ENCODE results near the gene KRTAP19-7.

The KRTAP19-7 gene

GRCh38 chr21:30561264-30561895 lies at the start of gene KRTAP19-7:
Gene KRTAP19-7 (minus strand): TSS chr21:30561314. CDS start chr21:30561289, 25 bp downstream.
- DNase-seq (ENCODE audit: low spot score): no peak

- DNase-seq (ENCODE audit: low spot score): no peak
These were observed 44.9 kb upstream of the KRTAP19-7 start for GRCh38 chr21:30605968-30606367.

- no peak for DNase-seq (ENCODE audit: low spot score)
These were observed 39.7 kb upstream of the KRTAP19-7 start, which contains the start of gene KRTAP22-1 for GRCh38 chr21:30600787-30601186. Gene KRTAP22-1 (plus strand): TSS chr21:30601087.

GRCh38 chr21:30598802-30599201 lies 37.7 kb upstream of the KRTAP19-7 start, which contains the start of gene KRTAP6-2:
Gene KRTAP6-2 (minus strand): TSS chr21:30598902. CDS start chr21:30598874, 28 bp downstream.
- no peak for DNase-seq (ENCODE audit: low spot score)

GRCh38 chr21:30592140-30592539 lies 31.0 kb upstream of the KRTAP19-7 start, which contains the start of gene KRTAP6-3:
Gene KRTAP6-3 (plus strand): TSS chr21:30592440. CDS start chr21:30592446, 6 bp downstream.
- DNase-seq (ENCODE audit: low spot score): no peak

- no peak for DNase-seq (ENCODE audit: low spot score)
These were observed 29.2 kb upstream of the KRTAP19-7 start, which contains the start of gene KRTAP22-2 for GRCh38 chr21:30590297-30590696. Gene KRTAP22-2 (minus strand): TSS chr21:30590397.

GRCh38 chr21:30582870-30583269 lies 21.8 kb upstream of the KRTAP19-7 start:
- no peak for DNase-seq (ENCODE audit: low spot score)

GRCh38 chr21:30580132-30580531 lies 19.0 kb upstream of the KRTAP19-7 start:
- no peak for DNase-seq (ENCODE audit: low spot score)

GRCh38 chr21:30579346-30579745 lies 18.2 kb upstream of the KRTAP19-7 start:
- no peak for DNase-seq (ENCODE audit: low spot score)

GRCh38 chr21:30577766-30578165 lies 16.7 kb upstream of the KRTAP19-7 start:
- no peak for DNase-seq (ENCODE audit: low spot score)

GRCh38 chr21:30567617-30568016 lies 6.5 kb upstream of the KRTAP19-7 start:
- no peak for DNase-seq (ENCODE audit: low spot score)

- no peak for DNase-seq (ENCODE audit: low spot score)
These were observed 2.5 kb upstream of the KRTAP19-7 start for GRCh38 chr21:30563630-30564029.

GRCh38 chr21:30563072-30563471 lies 2.0 kb upstream of the KRTAP19-7 start:
- DNase-seq (ENCODE audit: low spot score): no peak

- DNase-seq (ENCODE audit: low spot score): no peak
These were observed 843 bp upstream of the KRTAP19-7 start for GRCh38 chr21:30561957-30562356.

- DNase-seq (ENCODE audit: low spot score): no peak
These were observed 6.0 kb downstream of the KRTAP19-7 start for GRCh38 chr21:30555095-30555494.

- no peak for DNase-seq (ENCODE audit: low spot score)
These were observed 8.3 kb downstream of the KRTAP19-7 start for GRCh38 chr21:30552782-30553181.

GRCh38 chr21:30541764-30542163 lies 19.4 kb downstream of the KRTAP19-7 start, which contains the start of gene KRTAP19-6:
Gene KRTAP19-6 (minus strand): TSS chr21:30541864. CDS start chr21:30541833, 31 bp downstream.
- no peak for DNase-seq (ENCODE audit: low spot score)

GRCh38 chr21:30518876-30519275 lies 42.2 kb downstream of the KRTAP19-7 start:
- no peak for DNase-seq (ENCODE audit: low spot score)

- no peak for DNase-seq (ENCODE audit: low spot score)
These were observed 45.4 kb downstream of the KRTAP19-7 start for GRCh38 chr21:30515681-30516080.
